GM23338 (cell line): ENCODE data around the gene BHLHE41. TPM values are rescaled to one million over a fixed set of nuclear protein-coding genes. Genes with fewer than 3 reads are reported as not detected.

Source experiments
- ATAC-seq: fragments of 200-7000 bp; cut with Tn5 transposase; 3 replicates; pipeline ENCODE4 v1.9.1; 2020
- DNase-seq: peaks from one replicate; pipeline ENCODE4 v3.0.0-alpha.2; 2015; ENCODE audit warnings: low spot score
- H2AFZ ChIP-seq: fragments of 200-600 bp; sonication (generic); 2 replicates; pipeline ENCODE4 v1.8.0; 2016; ENCODE audit warnings: antibody characterized with exemption, mild to moderate bottlenecking, moderate library complexity
- H3F3A ChIP-seq: fragments of 200-600 bp; sonication (generic); replicated peaks from 2 replicates; pipeline ENCODE4 v1.8.0; 2017; ENCODE audit warnings: antibody characterized with exemption, mixed run types, low read depth
- H3K27ac ChIP-seq: fragments of 200-600 bp; sonication (generic); 2 replicates; pipeline ENCODE4 v1.6.1; 2016; ENCODE audit warnings: low read depth
- H3K27me3 ChIP-seq: fragments of 200-600 bp; sonication (generic); 2 replicates; pipeline ENCODE4 v1.8.0; 2016; ENCODE audit warnings: mild to moderate bottlenecking, mixed run types, moderate library complexity; ENCODE audit not compliant: insufficient read depth
- H3K36me3 ChIP-seq: fragments of 200-600 bp; sonication (generic); 2 replicates; pipeline ENCODE4 v1.8.0; 2016; ENCODE audit warnings: mild to moderate bottlenecking; ENCODE audit not compliant: insufficient read depth
- H3K4me1 ChIP-seq: fragments of 200-600 bp; sonication (generic); 2 replicates; pipeline ENCODE4 v1.8.0; 2016; ENCODE audit warnings: mild to moderate bottlenecking, moderate library complexity; ENCODE audit not compliant: insufficient read depth
- H3K4me2 ChIP-seq: fragments of 200-600 bp; sonication (generic); 2 replicates; pipeline ENCODE4 v1.7.1; 2017; ENCODE audit warnings: mixed run types
- H3K4me3 ChIP-seq: fragments of 200-600 bp; sonication (generic); 2 replicates; pipeline ENCODE4 v1.6.1; 2016; ENCODE audit warnings: mixed run types
- H3K79me2 ChIP-seq: fragments of 200-600 bp; sonication (generic); replicated peaks from 2 replicates; pipeline ENCODE4 v1.8.0; 2017; ENCODE audit warnings: mild to moderate bottlenecking; ENCODE audit not compliant: insufficient read depth
- H3K9me2 ChIP-seq: fragments of 200-600 bp; sonication (generic); 2 replicates; pipeline ENCODE4 v1.8.0; 2017; ENCODE audit not compliant: insufficient read depth
- H4K20me1 ChIP-seq: fragments of 200-600 bp; sonication (generic); replicated peaks from 2 replicates; pipeline ENCODE4 v1.8.0; 2017; ENCODE audit warnings: mild to moderate bottlenecking; ENCODE audit not compliant: insufficient read depth
- H3K27ac Mint-ChIP-seq: 2 replicates; pipeline ENCODE4 v1.8.0; 2020; ENCODE audit warnings: inconsistent platforms, mild to moderate bottlenecking, moderate library complexity, mixed read lengths
- H3K27me3 Mint-ChIP-seq: 3 replicates; pipeline ENCODE4 v1.8.0; 2022; ENCODE audit warnings: low read depth, mild to moderate bottlenecking, moderate library complexity, mixed read lengths, inconsistent platforms; ENCODE audit not compliant: insufficient read depth, poor library complexity
- H3K36me3 Mint-ChIP-seq: 3 replicates; pipeline ENCODE4 v1.8.0; 2021; ENCODE audit warnings: low read depth, mild to moderate bottlenecking, inconsistent platforms, moderate library complexity, mixed read lengths
- H3K4me1 Mint-ChIP-seq: 3 replicates; pipeline ENCODE4 v1.8.0; 2020; ENCODE audit warnings: mild to moderate bottlenecking, inconsistent platforms, mixed read lengths
- H3K4me3 Mint-ChIP-seq: 3 replicates; pipeline ENCODE4 v1.8.0; 2021; ENCODE audit warnings: moderate library complexity, mild to moderate bottlenecking, inconsistent platforms, mixed read lengths
- H3K9me3 Mint-ChIP-seq: 3 replicates; pipeline ENCODE4 v1.8.0; 2020; ENCODE audit warnings: moderate library complexity, mild to moderate bottlenecking, inconsistent platforms, mixed read lengths
- CREB1 ChIP-seq: fragments of 250-450 bp; sonication (Bioruptor Pico); IDR thresholded peaks from 2 replicates; pipeline ENCODE4 v1.5.0; 2020; ENCODE audit warnings: low read depth, mild to moderate bottlenecking, moderate library complexity
- EZH2 ChIP-seq: fragments of 200-600 bp; sonication (generic); IDR thresholded peaks from one replicate; pipeline ENCODE4 v1.8.0; 2017; ENCODE audit warnings: antibody characterized with exemption, mild to moderate bottlenecking, low read depth; ENCODE audit not compliant: unreplicated experiment
- EZH2phosphoT487 ChIP-seq: fragments of 200-600 bp; sonication (generic); IDR thresholded peaks from one replicate; pipeline ENCODE4 v1.8.1; 2018; ENCODE audit warnings: antibody characterized with exemption; ENCODE audit not compliant: unreplicated experiment
- JUNB ChIP-seq: IDR thresholded peaks from one replicate; pipeline ENCODE4 v1.6.1; 2016; ENCODE audit warnings: antibody characterized with exemption; ENCODE audit not compliant: unreplicated experiment
- NANOG ChIP-seq: IDR thresholded peaks from 2 replicates; pipeline ENCODE4 v1.6.1; 2016; ENCODE audit warnings: antibody characterized with exemption, borderline replicate concordance
- POLR2AphosphoS5 ChIP-seq: IDR thresholded peaks from 2 replicates; pipeline ENCODE4 v1.6.1; 2016; ENCODE audit warnings: antibody characterized with exemption, low read depth
- STAT1 ChIP-seq: IDR thresholded peaks from one replicate; pipeline ENCODE4 v1.6.1; 2016; ENCODE audit warnings: antibody characterized with exemption; ENCODE audit not compliant: unreplicated experiment
- ZNF114 ChIP-seq: fragments of 250-450 bp; sonication (Bioruptor Pico); IDR thresholded peaks from 2 replicates; pipeline ENCODE4 v1.5.0; 2020; ENCODE audit warnings: mild to moderate bottlenecking, moderate library complexity
- ZNF331 ChIP-seq: fragments of 250-450 bp; sonication (Bioruptor Pico); IDR thresholded peaks from 2 replicates; pipeline ENCODE4 v1.5.0; 2020; ENCODE audit warnings: low read depth, mild to moderate bottlenecking, moderate library complexity
- polyA plus RNA-seq: library from polyadenylated mRNA; unstranded; fragments of >200 nt; fragmentation: Nextera tagmentation; extraction: Ambion mirVana; gene quantifications from 2 replicates; pipeline ENCODE4 v1.2.1, GENCODE V29; 2016
- total RNA-seq: library from RNA; depleted of rRNA; stranded (reverse); fragments of >200 nt; shearing (Covaris generic); gene quantifications from 2 replicates; pipeline ENCODE4 v1.2.3, GENCODE V29; 2014
- TF ChIP-seq, protein P1 (sequence below): IDR thresholded peaks from 2 replicates; pipeline ENCODE4 v1.6.1; 2016; ENCODE audit warnings: antibody characterized with exemption
- TF ChIP-seq, protein P2 (sequence below), 2 experiments: fragments of 200-600 bp in 1 of 2; sonication (generic) in 1 of 2; conservative IDR thresholded peaks; 2 replicates each; pipeline versions ENCODE4 v1.5.1 to v1.6.1; 2016 to 2017; ENCODE audit warnings: antibody characterized with exemption in 2 of 2, low read depth in 2 of 2, mild to moderate bottlenecking in 2 of 2, moderate library complexity in 1 of 2
- TF ChIP-seq, protein P3 (sequence below): fragments of 250-450 bp; sonication (Bioruptor Pico); IDR thresholded peaks from 2 replicates; pipeline ENCODE4 v1.5.0; 2020; ENCODE audit warnings: mild to moderate bottlenecking, moderate library complexity
- TF ChIP-seq, protein P4 (sequence below): IDR thresholded peaks from one replicate; pipeline ENCODE4 v1.6.1; 2018; ENCODE audit warnings: antibody characterized with exemption; ENCODE audit not compliant: unreplicated experiment

BHLHE41 gene
- total and polyA plus RNA-seq, 2 experiments from 2014 or later = 1.6 to 2.9 TPM

DNA sequence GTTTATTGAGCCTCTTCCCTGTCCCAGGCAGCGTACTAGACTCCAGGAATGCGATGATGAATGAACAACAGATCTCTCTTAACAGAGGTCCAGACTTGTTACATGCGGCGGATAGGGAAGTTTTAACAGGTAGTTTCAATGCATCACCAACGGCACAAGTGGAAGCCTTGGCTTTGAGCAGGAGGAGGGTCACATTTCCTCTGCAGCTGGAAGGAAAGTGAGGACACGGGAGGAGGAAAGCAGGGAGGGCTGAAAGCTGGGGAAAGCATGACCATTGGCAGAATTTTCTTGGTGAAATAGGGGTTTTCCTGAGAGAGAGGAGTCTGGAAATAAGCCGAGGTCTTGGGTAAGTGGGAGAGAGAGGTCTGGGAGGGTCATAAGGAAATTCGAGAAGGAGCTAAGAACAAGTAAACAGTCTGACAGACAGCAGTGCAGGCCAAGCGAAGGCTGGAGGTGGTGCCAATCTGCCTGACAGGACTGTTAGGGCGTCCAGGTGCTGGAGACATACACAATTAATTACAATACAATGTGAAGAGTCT, 15.4 kb downstream of the BHLHE41 start:
- peak overlapping the region; percentile 55 for H3K4me2 ChIP-seq
- peaks cover 23% of the 10 kb centered on the region for H3K4me1 ChIP-seq
- ATAC-seq (peak; percentile 2; the same call in 2 of the 3 replicates), DNase-seq (peak; percentile 33)
- H3K9me3 Mint-ChIP-seq = no peaks in the 10 kb centered on the region
- peaks cover 42% of the 10 kb centered on the region for H3K4me1 Mint-ChIP-seq
- no peaks in the 10 kb centered on the region for H3K79me2 ChIP-seq
- peak overlapping the region; percentile 5; the same call in 1 of the 2 replicates for H3K27ac Mint-ChIP-seq
- H3K4me3 Mint-ChIP-seq = no peak overlapping the region; the same call in 2 of the 3 replicates
- no peak for TF ChIP-seq STAT1
- TF ChIP-seq EZH2phosphoT487 = no peak
- no peak for TF ChIP-seq JUNB
- no peak for TF ChIP-seq NANOG
- TF ChIP-seq POLR2AphosphoS5 = no peak
- TF ChIP-seq, protein P1, sequence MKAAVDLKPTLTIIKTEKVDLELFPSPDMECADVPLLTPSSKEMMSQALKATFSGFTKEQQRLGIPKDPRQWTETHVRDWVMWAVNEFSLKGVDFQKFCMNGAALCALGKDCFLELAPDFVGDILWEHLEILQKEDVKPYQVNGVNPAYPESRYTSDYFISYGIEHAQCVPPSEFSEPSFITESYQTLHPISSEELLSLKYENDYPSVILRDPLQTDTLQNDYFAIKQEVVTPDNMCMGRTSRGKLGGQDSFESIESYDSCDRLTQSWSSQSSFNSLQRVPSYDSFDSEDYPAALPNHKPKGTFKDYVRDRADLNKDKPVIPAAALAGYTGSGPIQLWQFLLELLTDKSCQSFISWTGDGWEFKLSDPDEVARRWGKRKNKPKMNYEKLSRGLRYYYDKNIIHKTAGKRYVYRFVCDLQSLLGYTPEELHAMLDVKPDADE = no peak
- no peak for TF ChIP-seq EZH2
- no peak for TF ChIP-seq CREB1 (CRISPR knock-in tag)
- TF ChIP-seq, protein P2, sequence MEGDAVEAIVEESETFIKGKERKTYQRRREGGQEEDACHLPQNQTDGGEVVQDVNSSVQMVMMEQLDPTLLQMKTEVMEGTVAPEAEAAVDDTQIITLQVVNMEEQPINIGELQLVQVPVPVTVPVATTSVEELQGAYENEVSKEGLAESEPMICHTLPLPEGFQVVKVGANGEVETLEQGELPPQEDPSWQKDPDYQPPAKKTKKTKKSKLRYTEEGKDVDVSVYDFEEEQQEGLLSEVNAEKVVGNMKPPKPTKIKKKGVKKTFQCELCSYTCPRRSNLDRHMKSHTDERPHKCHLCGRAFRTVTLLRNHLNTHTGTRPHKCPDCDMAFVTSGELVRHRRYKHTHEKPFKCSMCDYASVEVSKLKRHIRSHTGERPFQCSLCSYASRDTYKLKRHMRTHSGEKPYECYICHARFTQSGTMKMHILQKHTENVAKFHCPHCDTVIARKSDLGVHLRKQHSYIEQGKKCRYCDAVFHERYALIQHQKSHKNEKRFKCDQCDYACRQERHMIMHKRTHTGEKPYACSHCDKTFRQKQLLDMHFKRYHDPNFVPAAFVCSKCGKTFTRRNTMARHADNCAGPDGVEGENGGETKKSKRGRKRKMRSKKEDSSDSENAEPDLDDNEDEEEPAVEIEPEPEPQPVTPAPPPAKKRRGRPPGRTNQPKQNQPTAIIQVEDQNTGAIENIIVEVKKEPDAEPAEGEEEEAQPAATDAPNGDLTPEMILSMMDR (conservative IDR thresholded peaks at IDR 0.05; ENCODE audit: low read depth in 2 of 2) = no peak
- no peak for TF ChIP-seq ZNF331 (CRISPR knock-in tag)
- TF ChIP-seq, protein P3, sequence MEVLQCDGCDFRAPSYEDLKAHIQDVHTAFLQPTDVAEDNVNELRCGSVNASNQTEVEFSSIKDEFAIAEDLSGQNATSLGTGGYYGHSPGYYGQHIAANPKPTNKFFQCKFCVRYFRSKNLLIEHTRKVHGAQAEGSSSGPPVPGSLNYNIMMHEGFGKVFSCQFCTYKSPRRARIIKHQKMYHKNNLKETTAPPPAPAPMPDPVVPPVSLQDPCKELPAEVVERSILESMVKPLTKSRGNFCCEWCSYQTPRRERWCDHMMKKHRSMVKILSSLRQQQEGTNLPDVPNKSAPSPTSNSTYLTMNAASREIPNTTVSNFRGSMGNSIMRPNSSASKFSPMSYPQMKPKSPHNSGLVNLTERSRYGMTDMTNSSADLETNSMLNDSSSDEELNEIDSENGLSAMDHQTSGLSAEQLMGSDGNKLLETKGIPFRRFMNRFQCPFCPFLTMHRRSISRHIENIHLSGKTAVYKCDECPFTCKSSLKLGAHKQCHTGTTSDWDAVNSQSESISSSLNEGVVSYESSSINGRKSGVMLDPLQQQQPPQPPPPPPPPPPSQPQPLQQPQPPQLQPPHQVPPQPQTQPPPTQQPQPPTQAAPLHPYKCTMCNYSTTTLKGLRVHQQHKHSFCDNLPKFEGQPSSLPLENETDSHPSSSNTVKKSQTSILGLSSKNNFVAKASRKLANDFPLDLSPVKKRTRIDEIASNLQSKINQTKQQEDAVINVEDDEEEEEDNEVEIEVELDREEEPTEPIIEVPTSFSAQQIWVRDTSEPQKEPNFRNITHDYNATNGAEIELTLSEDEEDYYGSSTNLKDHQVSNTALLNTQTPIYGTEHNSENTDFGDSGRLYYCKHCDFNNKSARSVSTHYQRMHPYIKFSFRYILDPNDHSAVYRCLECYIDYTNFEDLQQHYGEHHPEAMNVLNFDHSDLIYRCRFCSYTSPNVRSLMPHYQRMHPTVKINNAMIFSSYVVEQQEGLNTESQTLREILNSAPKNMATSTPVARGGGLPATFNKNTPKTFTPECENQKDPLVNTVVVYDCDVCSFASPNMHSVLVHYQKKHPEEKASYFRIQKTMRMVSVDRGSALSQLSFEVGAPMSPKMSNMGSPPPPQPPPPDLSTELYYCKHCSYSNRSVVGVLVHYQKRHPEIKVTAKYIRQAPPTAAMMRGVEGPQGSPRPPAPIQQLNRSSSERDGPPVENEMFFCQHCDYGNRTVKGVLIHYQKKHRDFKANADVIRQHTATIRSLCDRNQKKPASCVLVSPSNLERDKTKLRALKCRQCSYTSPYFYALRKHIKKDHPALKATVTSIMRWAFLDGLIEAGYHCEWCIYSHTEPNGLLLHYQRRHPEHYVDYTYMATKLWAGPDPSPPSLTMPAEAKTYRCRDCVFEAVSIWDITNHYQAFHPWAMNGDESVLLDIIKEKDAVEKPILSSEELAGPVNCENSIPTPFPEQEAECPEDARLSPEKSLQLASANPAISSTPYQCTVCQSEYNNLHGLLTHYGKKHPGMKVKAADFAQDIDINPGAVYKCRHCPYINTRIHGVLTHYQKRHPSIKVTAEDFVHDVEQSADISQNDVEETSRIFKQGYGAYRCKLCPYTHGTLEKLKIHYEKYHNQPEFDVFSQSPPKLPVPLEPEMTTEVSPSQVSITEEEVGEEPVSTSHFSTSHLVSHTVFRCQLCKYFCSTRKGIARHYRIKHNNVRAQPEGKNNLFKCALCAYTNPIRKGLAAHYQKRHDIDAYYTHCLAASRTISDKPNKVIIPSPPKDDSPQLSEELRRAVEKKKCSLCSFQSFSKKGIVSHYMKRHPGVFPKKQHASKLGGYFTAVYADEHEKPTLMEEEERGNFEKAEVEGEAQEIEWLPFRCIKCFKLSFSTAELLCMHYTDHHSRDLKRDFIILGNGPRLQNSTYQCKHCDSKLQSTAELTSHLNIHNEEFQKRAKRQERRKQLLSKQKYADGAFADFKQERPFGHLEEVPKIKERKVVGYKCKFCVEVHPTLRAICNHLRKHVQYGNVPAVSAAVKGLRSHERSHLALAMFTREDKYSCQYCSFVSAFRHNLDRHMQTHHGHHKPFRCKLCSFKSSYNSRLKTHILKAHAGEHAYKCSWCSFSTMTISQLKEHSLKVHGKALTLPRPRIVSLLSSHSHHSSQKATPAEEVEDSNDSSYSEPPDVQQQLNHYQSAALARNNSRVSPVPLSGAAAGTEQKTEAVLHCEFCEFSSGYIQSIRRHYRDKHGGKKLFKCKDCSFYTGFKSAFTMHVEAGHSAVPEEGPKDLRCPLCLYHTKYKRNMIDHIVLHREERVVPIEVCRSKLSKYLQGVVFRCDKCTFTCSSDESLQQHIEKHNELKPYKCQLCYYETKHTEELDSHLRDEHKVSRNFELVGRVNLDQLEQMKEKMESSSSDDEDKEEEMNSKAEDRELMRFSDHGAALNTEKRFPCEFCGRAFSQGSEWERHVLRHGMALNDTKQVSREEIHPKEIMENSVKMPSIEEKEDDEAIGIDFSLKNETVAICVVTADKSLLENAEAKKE (CRISPR knock-in tag) = no peak
- TF ChIP-seq ZNF114 (CRISPR knock-in tag) = no peak
- TF ChIP-seq, protein P4, sequence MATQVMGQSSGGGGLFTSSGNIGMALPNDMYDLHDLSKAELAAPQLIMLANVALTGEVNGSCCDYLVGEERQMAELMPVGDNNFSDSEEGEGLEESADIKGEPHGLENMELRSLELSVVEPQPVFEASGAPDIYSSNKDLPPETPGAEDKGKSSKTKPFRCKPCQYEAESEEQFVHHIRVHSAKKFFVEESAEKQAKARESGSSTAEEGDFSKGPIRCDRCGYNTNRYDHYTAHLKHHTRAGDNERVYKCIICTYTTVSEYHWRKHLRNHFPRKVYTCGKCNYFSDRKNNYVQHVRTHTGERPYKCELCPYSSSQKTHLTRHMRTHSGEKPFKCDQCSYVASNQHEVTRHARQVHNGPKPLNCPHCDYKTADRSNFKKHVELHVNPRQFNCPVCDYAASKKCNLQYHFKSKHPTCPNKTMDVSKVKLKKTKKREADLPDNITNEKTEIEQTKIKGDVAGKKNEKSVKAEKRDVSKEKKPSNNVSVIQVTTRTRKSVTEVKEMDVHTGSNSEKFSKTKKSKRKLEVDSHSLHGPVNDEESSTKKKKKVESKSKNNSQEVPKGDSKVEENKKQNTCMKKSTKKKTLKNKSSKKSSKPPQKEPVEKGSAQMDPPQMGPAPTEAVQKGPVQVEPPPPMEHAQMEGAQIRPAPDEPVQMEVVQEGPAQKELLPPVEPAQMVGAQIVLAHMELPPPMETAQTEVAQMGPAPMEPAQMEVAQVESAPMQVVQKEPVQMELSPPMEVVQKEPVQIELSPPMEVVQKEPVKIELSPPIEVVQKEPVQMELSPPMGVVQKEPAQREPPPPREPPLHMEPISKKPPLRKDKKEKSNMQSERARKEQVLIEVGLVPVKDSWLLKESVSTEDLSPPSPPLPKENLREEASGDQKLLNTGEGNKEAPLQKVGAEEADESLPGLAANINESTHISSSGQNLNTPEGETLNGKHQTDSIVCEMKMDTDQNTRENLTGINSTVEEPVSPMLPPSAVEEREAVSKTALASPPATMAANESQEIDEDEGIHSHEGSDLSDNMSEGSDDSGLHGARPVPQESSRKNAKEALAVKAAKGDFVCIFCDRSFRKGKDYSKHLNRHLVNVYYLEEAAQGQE = no peak
- no peaks in the 10 kb centered on the region for H3K36me3 ChIP-seq
- no peak overlapping the region for H3K4me3 ChIP-seq
- peaks cover 5% of the 10 kb centered on the region for H3K27me3 Mint-ChIP-seq
- H2AFZ ChIP-seq = peak overlapping the region; percentile 75
- no peaks in the 10 kb centered on the region for H3K9me2 ChIP-seq
- no peaks in the 10 kb centered on the region for H4K20me1 ChIP-seq
- H3K27me3 ChIP-seq = peaks cover 5% of the 10 kb centered on the region; the same call in 1 of the 2 replicates
- no peaks in the 10 kb centered on the region; the same call in 2 of the 3 replicates for H3K36me3 Mint-ChIP-seq
- no peaks in the 10 kb centered on the region; the same call in 1 of the 2 replicates for H3F3A ChIP-seq
- no peak overlapping the region for H3K27ac ChIP-seq
